ENCODE results near the gene MCTP2. TPM values are rescaled to one million over a fixed set of nuclear protein-coding genes. Genes with fewer than 3 reads are reported as not detected.

MCTP2 gene
- total and polyA plus RNA-seq, 2 of the 8 experiments (the other 6 are each of a cell fraction or from before 2014, with no cell fraction given), result 3.4 to 4.5 TPM

DNA sequence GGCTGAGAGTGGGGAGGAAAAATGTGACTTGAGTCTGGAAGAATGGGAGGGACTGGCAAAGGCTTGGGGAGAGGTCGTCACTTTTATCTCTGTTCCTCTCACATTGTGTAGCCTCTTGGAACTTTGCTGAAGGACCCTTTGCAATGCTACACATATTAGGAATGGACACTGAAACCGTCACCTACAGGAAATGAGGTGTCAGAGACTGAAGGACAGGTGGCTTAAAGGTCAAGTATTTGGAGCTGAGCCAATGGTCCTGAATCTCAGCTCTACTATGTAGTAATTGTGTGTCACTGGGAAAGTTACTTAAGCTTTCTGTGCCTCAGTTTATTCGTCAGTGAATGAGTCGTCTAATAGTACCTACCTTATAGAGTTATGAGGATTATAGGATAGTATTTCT is 14.7 kb downstream of the MCTP2 start (continued):
- TF ChIP-seq, protein P1, sequence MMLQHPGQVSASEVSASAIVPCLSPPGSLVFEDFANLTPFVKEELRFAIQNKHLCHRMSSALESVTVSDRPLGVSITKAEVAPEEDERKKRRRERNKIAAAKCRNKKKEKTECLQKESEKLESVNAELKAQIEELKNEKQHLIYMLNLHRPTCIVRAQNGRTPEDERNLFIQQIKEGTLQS (IDR thresholded peaks at IDR 0.05; ENCODE audit: insufficient read depth, low read depth, low read length), result no peak
- TF ChIP-seq CBX8 (IDR thresholded peaks at IDR 0.05; ENCODE audit: borderline replicate concordance, low read depth, low read length) (no peak), SIRT6 (IDR thresholded peaks at IDR 0.05; ENCODE audit: low read length) (no peak), BACH1 (IDR thresholded peaks at IDR 0.05; ENCODE audit: low read length) (no peak)
